Mammary epithelial cell (primary cell): ENCODE results near the gene CUL7.

Experiments
- EZH2 ChIP-seq: IDR thresholded peaks from 2 replicates; pipeline ENCODE4 v1.6.1; 2012; ENCODE audit warnings: low read length, inconsistent platforms, borderline replicate concordance
- TF ChIP-seq, protein P1 (sequence below), 2 donors: IDR thresholded peaks in 1 of 2; conservative IDR thresholded peaks in 1 of 2; 2 replicates each; pipeline ENCODE4 v1.5.1; 2011 to 2012; ENCODE audit warnings: inconsistent platforms in 2 of 2, low read length in 2 of 2, mild to moderate bottlenecking in 2 of 2, control low read depth in 1 of 2, low read depth in 1 of 2; ENCODE audit not compliant: insufficient read depth in 1 of 2; ENCODE audit errors: extremely low read depth in 1 of 2

DNA sequence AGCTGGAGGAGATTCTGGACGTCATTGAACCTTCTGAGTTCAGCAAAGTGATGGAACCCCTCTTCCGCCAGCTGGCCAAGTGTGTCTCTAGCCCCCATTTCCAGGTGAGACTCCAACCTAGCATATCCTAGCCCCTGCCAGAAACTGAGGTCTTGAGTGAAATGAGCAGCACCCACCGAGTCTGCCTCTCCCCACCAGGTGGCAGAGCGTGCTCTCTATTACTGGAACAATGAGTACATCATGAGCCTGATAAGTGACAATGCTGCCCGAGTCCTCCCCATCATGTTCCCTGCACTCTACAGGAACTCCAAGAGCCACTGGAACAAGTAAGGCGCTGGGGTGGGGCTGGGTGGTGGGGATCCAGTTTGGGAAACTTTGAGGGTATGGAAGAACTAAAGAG, 44.5 kb downstream of the CUL7 start:
- TF ChIP-seq EZH2, result no peak
- TF ChIP-seq, protein P1, sequence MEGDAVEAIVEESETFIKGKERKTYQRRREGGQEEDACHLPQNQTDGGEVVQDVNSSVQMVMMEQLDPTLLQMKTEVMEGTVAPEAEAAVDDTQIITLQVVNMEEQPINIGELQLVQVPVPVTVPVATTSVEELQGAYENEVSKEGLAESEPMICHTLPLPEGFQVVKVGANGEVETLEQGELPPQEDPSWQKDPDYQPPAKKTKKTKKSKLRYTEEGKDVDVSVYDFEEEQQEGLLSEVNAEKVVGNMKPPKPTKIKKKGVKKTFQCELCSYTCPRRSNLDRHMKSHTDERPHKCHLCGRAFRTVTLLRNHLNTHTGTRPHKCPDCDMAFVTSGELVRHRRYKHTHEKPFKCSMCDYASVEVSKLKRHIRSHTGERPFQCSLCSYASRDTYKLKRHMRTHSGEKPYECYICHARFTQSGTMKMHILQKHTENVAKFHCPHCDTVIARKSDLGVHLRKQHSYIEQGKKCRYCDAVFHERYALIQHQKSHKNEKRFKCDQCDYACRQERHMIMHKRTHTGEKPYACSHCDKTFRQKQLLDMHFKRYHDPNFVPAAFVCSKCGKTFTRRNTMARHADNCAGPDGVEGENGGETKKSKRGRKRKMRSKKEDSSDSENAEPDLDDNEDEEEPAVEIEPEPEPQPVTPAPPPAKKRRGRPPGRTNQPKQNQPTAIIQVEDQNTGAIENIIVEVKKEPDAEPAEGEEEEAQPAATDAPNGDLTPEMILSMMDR (conservative IDR thresholded peaks at IDR 0.05 in 1 of 2, IDR thresholded peaks at IDR 0.05 in 1 of 2; ENCODE audit: extremely low read depth in 1 of 2, insufficient read depth in 1 of 2, low read depth in 1 of 2, low read length in 2 of 2), result peak; percentile 41 to 48
